Ovary (tissue), 3 donors: ENCODE results near the gene FNBP1L.

Experiments used
- POLR2A ChIP-seq: fragments of 450-650 bp; IDR thresholded peaks from one replicate; pipeline ENCODE4 v1.6.1; 2017; ENCODE audit warnings: antibody characterized with exemption, mild to moderate bottlenecking, moderate library complexity
- TF ChIP-seq, protein P1 (sequence below), 3 donors: fragments of 450-650 bp in 2 of 3; fragments of 200-600 bp in 1 of 3; IDR thresholded peaks; one replicate each; pipeline versions ENCODE4 v1.5.1 to v1.8.0; 2016 to 2022; ENCODE audit warnings: antibody characterized with exemption in 3 of 3, mild to moderate bottlenecking in 1 of 3
- donor health status: DM: no; HTN: no; CAD: no.

DNA sequence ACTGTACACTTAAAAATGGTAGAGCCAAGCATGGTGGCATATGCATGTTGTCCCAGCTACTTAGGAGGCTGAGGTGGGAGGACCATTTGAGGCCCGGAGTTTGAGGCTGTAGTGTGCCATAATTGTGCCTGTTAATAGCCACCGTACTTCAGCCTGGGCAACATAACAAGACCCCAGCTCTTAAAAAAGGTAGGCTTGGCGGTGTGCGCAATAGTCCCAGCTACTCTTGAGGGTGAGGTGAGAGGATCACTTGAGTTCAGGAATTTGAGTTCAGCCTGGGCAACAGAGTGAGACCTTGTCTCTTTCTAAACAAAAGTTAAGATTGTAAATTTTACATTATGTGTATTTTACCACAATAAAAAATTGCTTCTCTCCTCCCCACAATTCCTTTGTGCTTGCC, 19.7 kb downstream of the FNBP1L start:
- TF ChIP-seq, protein P1, sequence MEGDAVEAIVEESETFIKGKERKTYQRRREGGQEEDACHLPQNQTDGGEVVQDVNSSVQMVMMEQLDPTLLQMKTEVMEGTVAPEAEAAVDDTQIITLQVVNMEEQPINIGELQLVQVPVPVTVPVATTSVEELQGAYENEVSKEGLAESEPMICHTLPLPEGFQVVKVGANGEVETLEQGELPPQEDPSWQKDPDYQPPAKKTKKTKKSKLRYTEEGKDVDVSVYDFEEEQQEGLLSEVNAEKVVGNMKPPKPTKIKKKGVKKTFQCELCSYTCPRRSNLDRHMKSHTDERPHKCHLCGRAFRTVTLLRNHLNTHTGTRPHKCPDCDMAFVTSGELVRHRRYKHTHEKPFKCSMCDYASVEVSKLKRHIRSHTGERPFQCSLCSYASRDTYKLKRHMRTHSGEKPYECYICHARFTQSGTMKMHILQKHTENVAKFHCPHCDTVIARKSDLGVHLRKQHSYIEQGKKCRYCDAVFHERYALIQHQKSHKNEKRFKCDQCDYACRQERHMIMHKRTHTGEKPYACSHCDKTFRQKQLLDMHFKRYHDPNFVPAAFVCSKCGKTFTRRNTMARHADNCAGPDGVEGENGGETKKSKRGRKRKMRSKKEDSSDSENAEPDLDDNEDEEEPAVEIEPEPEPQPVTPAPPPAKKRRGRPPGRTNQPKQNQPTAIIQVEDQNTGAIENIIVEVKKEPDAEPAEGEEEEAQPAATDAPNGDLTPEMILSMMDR (IDR thresholded peaks at IDR 0.05): no peak
- TF ChIP-seq POLR2A: no peak
